ENCODE measurements around the gene VPS8.
"Not testable (repeated sequence)": the region's sequence is repeated elsewhere in the genome, so short reads cannot be mapped to it uniquely, and the experiment has no call there.

The VPS8 gene

DNA sequence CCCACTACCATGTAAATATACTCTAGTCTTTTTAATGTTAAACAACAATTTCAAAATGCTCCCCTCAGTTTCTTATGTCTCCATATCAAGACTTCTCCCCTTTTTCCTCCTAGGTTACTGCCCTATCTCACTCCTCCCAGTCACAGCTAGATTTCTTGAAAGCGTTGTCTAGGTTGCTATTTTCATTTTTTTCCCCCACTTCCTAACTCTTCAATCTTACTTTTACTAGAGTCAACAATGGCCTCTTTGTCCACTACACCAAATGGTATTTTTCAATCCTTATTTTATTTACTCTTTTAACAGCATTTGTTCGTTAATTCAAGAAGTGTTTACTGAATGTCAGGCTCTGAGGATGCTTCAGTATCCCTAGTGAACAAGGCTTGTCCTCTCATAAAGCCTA, 84.4 kb downstream of the VPS8 start:
- Histone ChIP-seq H3K27me3 (ENCODE audit: low read length) (no peaks in the 10 kb centered on the region), H3K9me2 (replicated peaks; ENCODE audit: insufficient read depth, low read length) (no peaks in the 10 kb centered on the region), H3K4me3 (ENCODE audit: insufficient read depth, low read length, poor library complexity, severe bottlenecking) (no peak overlapping the region), H3K4me2 (ENCODE audit: low read depth, low read length, poor library complexity, severe bottlenecking) (no peak overlapping the region), H3K27ac (ENCODE audit: low read depth, low read length) (no peak overlapping the region), H3K79me2 (ENCODE audit: insufficient read depth, low read length) (no peaks in the 10 kb centered on the region), H3F3A (ENCODE audit: insufficient read depth) (no peaks in the 10 kb centered on the region), H3K9ac (ENCODE audit: low read length) (no peak overlapping the region), H3K36me3 (ENCODE audit: low read length) (no peaks in the 10 kb centered on the region), H2AFZ (ENCODE audit: low read depth, low read length, severe bottlenecking) (no peak overlapping the region), H3K9me3 (ENCODE audit: insufficient read depth, low read length) (no peaks in the 10 kb centered on the region), H4K20me1 (ENCODE audit: low read depth, low read length) (no peaks in the 10 kb centered on the region)
- TF ChIP-seq, protein P1, sequence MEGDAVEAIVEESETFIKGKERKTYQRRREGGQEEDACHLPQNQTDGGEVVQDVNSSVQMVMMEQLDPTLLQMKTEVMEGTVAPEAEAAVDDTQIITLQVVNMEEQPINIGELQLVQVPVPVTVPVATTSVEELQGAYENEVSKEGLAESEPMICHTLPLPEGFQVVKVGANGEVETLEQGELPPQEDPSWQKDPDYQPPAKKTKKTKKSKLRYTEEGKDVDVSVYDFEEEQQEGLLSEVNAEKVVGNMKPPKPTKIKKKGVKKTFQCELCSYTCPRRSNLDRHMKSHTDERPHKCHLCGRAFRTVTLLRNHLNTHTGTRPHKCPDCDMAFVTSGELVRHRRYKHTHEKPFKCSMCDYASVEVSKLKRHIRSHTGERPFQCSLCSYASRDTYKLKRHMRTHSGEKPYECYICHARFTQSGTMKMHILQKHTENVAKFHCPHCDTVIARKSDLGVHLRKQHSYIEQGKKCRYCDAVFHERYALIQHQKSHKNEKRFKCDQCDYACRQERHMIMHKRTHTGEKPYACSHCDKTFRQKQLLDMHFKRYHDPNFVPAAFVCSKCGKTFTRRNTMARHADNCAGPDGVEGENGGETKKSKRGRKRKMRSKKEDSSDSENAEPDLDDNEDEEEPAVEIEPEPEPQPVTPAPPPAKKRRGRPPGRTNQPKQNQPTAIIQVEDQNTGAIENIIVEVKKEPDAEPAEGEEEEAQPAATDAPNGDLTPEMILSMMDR (IDR thresholded peaks at IDR 0.05; ENCODE audit: insufficient read depth, low read length, poor library complexity, severe bottlenecking): no peak
- no peak for TF ChIP-seq EZH2phosphoT487 (conservative IDR thresholded peaks at IDR 0.05; ENCODE audit: low read length)

DNA sequence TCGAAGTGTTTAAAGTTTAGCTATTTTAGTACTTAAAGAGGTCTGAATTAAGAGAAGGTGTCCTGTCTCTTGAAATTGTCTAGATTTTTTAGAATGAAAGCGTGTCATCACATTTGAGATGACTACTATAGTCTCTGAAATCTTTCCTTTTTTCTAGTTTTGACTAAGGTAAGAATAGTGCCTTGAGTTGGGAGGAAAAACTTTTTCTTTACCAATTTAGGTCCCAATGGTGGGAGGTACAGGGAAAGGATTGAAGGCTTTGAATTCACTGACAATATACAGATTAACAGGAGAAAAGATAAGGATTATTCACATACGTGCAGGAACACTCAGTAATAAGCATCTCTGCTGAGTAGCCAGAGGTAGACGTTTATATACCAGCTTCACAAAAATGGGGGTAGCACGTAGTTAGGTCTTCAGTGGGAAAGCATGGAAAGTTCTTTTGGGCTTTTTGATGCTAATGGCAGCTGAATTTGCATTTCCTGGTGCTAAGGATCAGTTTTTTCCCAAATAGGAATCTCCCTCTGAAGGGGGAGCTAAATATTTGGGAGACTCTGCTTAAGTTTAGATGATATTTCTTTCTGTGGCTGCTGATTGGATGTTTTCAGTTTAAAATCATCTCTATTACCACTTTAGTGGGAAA, 88.1 kb downstream of the VPS8 start:
- H3K9ac ChIP-seq (ENCODE audit: low read length): no peak overlapping the region
- no peak overlapping the region for H3K27ac ChIP-seq (ENCODE audit: low read depth, low read length)
- no peak overlapping the region for H2AFZ ChIP-seq (ENCODE audit: low read depth, low read length, severe bottlenecking)
- H4K20me1 ChIP-seq (ENCODE audit: low read depth, low read length): no peaks in the 10 kb centered on the region
- H3K9me2 ChIP-seq (replicated peaks; ENCODE audit: insufficient read depth, low read length): no peaks in the 10 kb centered on the region
- no peaks in the 10 kb centered on the region for H3F3A ChIP-seq (ENCODE audit: insufficient read depth)
- H3K9me3 ChIP-seq (ENCODE audit: insufficient read depth, low read length): no peaks in the 10 kb centered on the region
- no peaks in the 10 kb centered on the region for H3K36me3 ChIP-seq (ENCODE audit: low read length)
- no peaks in the 10 kb centered on the region for H3K27me3 ChIP-seq (ENCODE audit: low read length)
- TF ChIP-seq, protein P1 (IDR thresholded peaks at IDR 0.05; ENCODE audit: insufficient read depth, low read length, poor library complexity, severe bottlenecking): no peak
- no peak for TF ChIP-seq EZH2phosphoT487 (conservative IDR thresholded peaks at IDR 0.05; ENCODE audit: low read length)
- no peaks in the 10 kb centered on the region for H3K79me2 ChIP-seq (ENCODE audit: insufficient read depth, low read length)
- H3K4me3 ChIP-seq (ENCODE audit: insufficient read depth, low read length, poor library complexity, severe bottlenecking): no peak overlapping the region
- no peak overlapping the region for H3K4me2 ChIP-seq (ENCODE audit: low read depth, low read length, poor library complexity, severe bottlenecking)

DNA sequence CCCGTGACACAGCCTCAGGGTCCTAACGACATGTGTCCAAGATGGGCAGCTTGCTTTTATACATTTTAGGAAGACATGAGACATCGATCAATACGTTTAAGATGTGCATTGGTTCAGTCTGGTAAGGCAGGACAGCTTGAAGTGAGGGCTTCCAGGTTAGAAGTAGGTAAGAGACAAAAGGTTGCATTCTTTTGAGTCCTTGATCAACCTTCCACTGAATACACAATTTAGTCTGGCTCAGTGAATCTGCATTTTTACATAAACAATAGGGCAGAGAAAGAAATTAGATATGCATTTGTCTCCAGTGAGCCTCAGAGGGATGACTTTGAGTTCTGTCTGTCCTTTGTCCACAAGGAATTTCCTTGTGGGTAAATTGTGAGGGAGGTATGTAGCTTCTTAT, 95.1 kb downstream of the VPS8 start:
- not testable (repeated sequence) for H3K4me3 ChIP-seq (ENCODE audit: insufficient read depth, low read length, poor library complexity, severe bottlenecking); H2AFZ ChIP-seq (ENCODE audit: low read depth, low read length, severe bottlenecking); H3F3A ChIP-seq (ENCODE audit: insufficient read depth); H3K79me2 ChIP-seq (ENCODE audit: insufficient read depth, low read length); H3K27ac ChIP-seq (ENCODE audit: low read depth, low read length); H3K36me3 ChIP-seq (ENCODE audit: low read length); H3K4me2 ChIP-seq (ENCODE audit: low read depth, low read length, poor library complexity, severe bottlenecking); H3K9me2 ChIP-seq (replicated peaks; ENCODE audit: insufficient read depth, low read length); H4K20me1 ChIP-seq (ENCODE audit: low read depth, low read length); H3K27me3 ChIP-seq (ENCODE audit: low read length); H3K9me3 ChIP-seq (ENCODE audit: insufficient read depth, low read length); H3K9ac ChIP-seq (ENCODE audit: low read length)

DNA sequence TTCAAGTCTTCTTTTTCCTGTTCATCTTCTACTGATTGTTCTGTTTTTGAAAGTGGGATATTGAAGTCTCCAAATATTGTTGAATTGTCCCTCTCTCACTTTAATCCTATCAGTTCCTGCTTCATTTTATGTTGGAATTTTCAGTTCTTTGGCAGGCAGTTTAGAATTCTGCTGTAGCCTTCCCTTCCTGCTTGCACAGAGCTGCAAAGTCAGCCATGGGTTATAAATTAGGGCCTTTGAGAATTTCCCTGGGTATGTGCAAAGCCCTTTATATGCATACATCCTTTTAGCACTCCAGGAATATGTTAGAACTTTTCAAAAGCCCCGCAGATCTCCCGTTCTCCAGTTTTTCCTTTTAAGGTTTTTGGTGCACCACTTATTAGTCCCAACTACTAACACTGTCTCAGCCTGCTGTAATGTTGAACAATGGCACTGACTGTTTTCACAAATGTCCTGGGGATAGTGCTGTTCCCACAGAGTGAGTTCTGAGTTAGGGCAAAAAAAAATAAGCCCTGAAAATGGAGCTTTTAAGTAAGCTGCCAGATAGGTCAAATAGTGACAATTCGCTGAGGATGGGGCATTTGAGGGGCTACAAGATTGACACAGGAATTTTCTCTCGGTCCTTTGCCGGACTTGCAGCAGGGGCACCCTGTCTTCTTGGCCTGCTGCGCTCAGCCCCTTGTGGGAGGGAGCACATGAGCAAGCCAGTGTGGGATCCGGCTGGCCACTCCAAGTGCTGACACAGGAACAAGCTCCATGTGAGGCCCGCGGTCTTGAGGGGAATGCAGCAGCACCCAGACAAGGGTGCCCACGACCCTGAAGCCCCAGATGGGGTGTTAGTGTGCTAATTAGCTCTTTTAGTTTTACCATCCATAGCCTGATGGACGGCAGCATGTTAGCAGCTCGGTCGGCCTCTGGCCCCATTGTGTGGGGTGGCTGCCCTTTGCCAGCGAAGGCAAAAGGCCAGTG, 96.0 kb downstream of the VPS8 start:
- Histone ChIP-seq H3K9ac (ENCODE audit: low read length) (no peak overlapping the region), H4K20me1 (ENCODE audit: low read depth, low read length) (no peaks in the 10 kb centered on the region), H2AFZ (ENCODE audit: low read depth, low read length, severe bottlenecking) (no peak overlapping the region), H3K79me2 (ENCODE audit: insufficient read depth, low read length) (no peaks in the 10 kb centered on the region), H3K36me3 (ENCODE audit: low read length) (peaks cover 3% of the 10 kb centered on the region; the same call in 1 of the 2 replicates), H3F3A (ENCODE audit: insufficient read depth) (no peaks in the 10 kb centered on the region), H3K4me3 (ENCODE audit: insufficient read depth, low read length, poor library complexity, severe bottlenecking) (no peak overlapping the region), H3K27me3 (ENCODE audit: low read length) (no peaks in the 10 kb centered on the region), H3K9me3 (ENCODE audit: insufficient read depth, low read length) (no peaks in the 10 kb centered on the region), H3K4me2 (ENCODE audit: low read depth, low read length, poor library complexity, severe bottlenecking) (no peak overlapping the region), H3K27ac (ENCODE audit: low read depth, low read length) (no peak overlapping the region), H3K9me2 (replicated peaks; ENCODE audit: insufficient read depth, low read length) (no peaks in the 10 kb centered on the region)
- TF ChIP-seq, protein P1 (IDR thresholded peaks at IDR 0.05; ENCODE audit: insufficient read depth, low read length, poor library complexity, severe bottlenecking): no peak
- no peak for TF ChIP-seq EZH2phosphoT487 (conservative IDR thresholded peaks at IDR 0.05; ENCODE audit: low read length)

All from SU-DHL-6 (cell line).